Activated T-helper 2 cell treated with anti-CD3 and anti-CD28 coated beads, Interferon-gamma antibody, Interleukin-2, Interleukin-4, amounts not matched to agents 10 μg/mL and 5 μg/mL and 100 μg/mL, durations not matched to agents 14 hours and 24 hours and 36 hours (primary cell): ENCODE data around the gene LMNTD1. TPM values are rescaled to one million over a fixed set of nuclear protein-coding genes. Genes with fewer than 3 reads are reported as not detected.
"Not testable (repeated sequence)": the region's sequence is repeated elsewhere in the genome, so short reads cannot be mapped to it uniquely, and the experiment has no call there.

Experiments
- DNase-seq: peaks from one replicate; pipeline ENCODE4 v3.0.0; 2021; ENCODE audit warnings: low spot score
- H3K27ac Mint-ChIP-seq: one replicate; pipeline ENCODE4 v1.8.0; 2021; ENCODE audit warnings: mixed read lengths
- H3K27me3 Mint-ChIP-seq: one replicate; pipeline ENCODE4 v1.8.0; 2021; ENCODE audit warnings: low read depth, mixed read lengths
- H3K36me3 Mint-ChIP-seq: one replicate; pipeline ENCODE4 v1.8.0; 2021; ENCODE audit warnings: low read depth, mixed read lengths
- H3K4me1 Mint-ChIP-seq: one replicate; pipeline ENCODE4 v1.8.0; 2021; ENCODE audit warnings: low read depth, mixed read lengths
- H3K4me3 Mint-ChIP-seq: one replicate; pipeline ENCODE4 v1.8.0; 2021; ENCODE audit warnings: low read depth, mild to moderate bottlenecking, moderate library complexity, mixed read lengths
- H3K9me3 Mint-ChIP-seq: one replicate; pipeline ENCODE4 v1.8.0; 2021; ENCODE audit warnings: mixed read lengths
- intact Hi-C: fragments of 100-400 bp; cut with micrococcal nuclease; formaldehyde crosslinking; loops from one replicate; pipeline ENCODE4 v1.15.1; 2023
- total RNA-seq: library from RNA; stranded (reverse); gene quantifications from 2 replicates; pipeline ENCODE4 v1.2.3, GENCODE V29; 2022

Gene LMNTD1, protein sequence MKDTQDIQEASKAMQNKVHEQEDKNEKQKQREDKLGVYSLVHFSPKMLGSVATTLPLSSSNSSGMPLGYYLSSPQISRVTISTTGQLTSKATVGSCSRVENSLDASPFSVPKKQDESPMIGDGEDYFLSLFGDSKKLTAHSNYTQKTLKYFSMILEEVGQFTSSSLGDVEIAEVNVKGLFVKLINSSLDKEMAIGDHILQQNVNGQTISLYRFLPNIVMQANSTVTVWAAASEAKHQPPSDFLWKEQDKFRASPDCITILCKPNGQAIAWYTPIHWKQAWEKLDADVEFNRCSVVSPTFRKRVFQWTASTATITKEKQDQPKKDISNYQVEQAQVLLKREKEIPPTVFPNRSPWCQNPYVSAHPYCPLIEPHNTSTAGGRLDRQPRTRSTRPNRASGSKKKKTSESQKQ
- total RNA-seq = not detected in 2 replicates

DNA sequence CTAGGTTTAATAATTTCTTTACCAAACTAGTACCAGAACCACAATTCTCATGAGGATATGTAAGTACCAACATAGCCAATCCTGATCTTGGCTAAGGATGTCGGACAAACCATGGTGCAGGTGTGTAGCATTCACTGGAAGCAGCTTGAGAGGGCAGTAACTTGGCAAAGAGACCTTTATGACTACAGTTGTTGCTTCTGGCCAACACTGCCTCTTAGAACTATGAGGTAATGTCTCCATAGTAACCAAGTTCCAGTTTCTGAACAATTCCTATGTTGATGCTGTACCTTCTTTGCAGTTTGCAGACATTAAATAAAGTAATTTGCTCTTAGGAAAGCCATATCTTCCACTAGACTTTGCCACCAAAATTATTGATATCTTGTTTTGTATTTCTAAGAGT, at the start of gene LMNTD1:
Gene LMNTD1 (minus strand): TSS at position 186 of the 400 bp plus-strand sequence. CDS start 324 bp downstream, outside the sequence.
- peaks cover 8% of the 10 kb centered on the region for H3K27me3 Mint-ChIP-seq
- intact Hi-C loops = no loop called here
- H3K4me3 Mint-ChIP-seq = no peak within 1 kb of the TSS
- no peaks in the 10 kb centered on the region for H3K9me3 Mint-ChIP-seq
- no peak for DNase-seq
- H3K36me3 Mint-ChIP-seq = no peaks in the 10 kb centered on the region
- H3K27ac Mint-ChIP-seq = no peak within 1 kb of the TSS
- H3K4me1 Mint-ChIP-seq = peaks cover 6% of the 10 kb centered on the region

DNA sequence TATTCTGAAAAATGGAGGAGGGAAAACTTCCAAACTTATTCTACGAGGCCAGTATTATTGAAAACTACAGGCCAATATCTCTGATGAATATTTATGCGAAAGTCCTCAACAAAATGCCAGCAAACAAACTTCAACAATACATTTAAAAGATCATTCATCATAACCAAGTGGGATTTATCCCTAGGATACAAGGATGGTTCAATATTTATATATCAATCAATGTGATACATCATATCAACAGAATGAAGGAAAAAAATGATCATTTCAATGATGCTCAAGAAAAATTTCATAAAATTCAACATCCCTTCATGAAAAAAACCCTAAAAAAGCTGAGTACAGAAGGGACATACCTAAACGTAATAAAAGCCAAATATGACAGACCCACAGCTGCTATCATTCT, 45.9 kb upstream of the LMNTD1 start:
- Mint-ChIP-seq H3K9me3 (peaks cover 24% of the 10 kb centered on the region), H3K36me3 (peaks cover 11% of the 10 kb centered on the region), H3K4me3 (no peak overlapping the region), H3K4me1 (peaks cover 17% of the 10 kb centered on the region), H3K27ac (no peak overlapping the region), H3K27me3 (peaks cover 14% of the 10 kb centered on the region)
- no peak for DNase-seq
- intact Hi-C loops = no loop called here

DNA sequence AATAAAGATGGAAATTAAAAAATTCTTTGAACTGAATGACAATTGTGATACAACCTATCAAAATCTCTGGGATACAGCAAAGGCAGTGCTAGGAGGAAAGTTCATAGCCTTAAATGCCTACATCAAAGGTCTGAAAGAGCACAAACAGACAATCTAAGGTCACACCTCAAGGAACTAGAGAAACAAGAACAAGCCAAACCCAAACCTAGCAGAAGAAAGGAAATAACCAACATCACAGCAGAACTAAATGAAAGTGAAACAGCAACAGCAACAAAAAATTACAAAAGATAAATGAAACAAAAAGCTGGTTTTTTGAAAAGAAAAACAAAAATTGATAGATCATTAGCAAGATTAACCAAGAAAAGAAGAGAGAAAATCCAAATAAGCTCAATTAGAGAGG, 42.4 kb upstream of the LMNTD1 start:
- DNase-seq, H3K27me3 Mint-ChIP-seq, intact Hi-C loops: not testable (repeated sequence)
- peak overlapping the region; percentile 22 for H3K4me3 Mint-ChIP-seq
- H3K9me3 Mint-ChIP-seq = peaks cover 38% of the 10 kb centered on the region
- H3K4me1 Mint-ChIP-seq = peaks cover 23% of the 10 kb centered on the region
- H3K27ac Mint-ChIP-seq = peak overlapping the region; percentile 82
- H3K36me3 Mint-ChIP-seq = peaks cover 29% of the 10 kb centered on the region

DNA sequence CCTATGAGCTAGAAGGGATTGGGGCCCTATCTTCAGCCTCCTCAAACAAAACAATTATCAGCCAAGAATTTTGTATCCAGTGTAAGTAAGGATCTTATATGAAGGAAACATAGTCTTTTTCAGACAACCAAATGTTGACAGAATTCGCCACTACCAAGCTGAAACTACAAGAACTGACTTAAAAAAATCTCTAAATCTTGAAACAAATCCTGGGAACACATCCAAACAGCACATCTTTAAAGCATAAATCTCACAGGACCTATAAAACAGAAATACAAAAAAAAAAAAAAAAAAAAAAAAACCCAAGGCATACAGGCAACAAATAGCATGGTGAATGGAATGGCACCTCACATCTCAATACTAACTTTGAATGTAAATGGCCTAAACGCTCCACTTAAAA, 41.3 kb upstream of the LMNTD1 start:
- H3K9me3 Mint-ChIP-seq = peaks cover 37% of the 10 kb centered on the region
- no peak overlapping the region for H3K27ac Mint-ChIP-seq
- no peak for DNase-seq
- intact Hi-C loops = no loop called here
- H3K36me3 Mint-ChIP-seq = peaks cover 29% of the 10 kb centered on the region
- H3K4me3 Mint-ChIP-seq = no peak overlapping the region
- H3K27me3 Mint-ChIP-seq = peaks cover 6% of the 10 kb centered on the region
- peaks cover 32% of the 10 kb centered on the region for H3K4me1 Mint-ChIP-seq

DNA sequence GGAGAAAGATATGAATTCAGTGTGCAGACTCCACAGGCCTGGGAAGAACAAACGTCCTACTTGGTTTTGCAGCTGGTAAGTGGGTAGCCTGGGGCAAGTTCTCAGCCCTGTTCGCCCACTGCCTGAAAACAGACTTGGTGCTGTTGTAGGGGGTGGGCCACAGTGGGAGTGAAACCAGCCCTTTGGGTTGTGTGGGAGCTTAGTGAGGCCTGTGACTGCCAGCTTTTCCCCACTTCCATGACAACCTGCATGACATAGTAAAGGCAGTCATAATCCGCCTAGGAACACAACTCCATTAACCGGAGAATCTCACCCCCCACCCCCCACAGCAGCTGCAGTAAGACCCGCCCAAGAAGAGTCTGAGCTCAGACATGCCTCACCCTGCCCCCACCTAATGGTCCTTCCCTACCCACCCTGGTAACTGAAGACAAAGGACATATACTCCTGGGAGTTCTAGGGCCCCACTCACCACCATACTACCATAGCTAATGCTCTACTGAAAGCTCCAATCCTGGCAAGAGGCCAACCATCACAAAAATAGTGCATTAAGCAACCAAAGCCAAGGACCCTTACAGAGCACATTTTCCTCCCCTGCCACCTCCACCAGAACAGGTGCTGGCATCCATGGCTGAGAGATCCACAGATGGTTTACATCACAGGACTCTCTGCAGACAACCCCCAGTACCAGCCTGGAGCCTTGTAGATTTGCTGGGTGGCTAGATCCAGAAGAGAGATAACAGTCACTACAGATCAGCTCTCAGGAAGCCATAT, 39.8 kb upstream of the LMNTD1 start:
- peaks cover 25% of the 10 kb centered on the region for H3K9me3 Mint-ChIP-seq
- H3K36me3 Mint-ChIP-seq = peaks cover 31% of the 10 kb centered on the region
- H3K4me1 Mint-ChIP-seq = peaks cover 35% of the 10 kb centered on the region

DNA sequence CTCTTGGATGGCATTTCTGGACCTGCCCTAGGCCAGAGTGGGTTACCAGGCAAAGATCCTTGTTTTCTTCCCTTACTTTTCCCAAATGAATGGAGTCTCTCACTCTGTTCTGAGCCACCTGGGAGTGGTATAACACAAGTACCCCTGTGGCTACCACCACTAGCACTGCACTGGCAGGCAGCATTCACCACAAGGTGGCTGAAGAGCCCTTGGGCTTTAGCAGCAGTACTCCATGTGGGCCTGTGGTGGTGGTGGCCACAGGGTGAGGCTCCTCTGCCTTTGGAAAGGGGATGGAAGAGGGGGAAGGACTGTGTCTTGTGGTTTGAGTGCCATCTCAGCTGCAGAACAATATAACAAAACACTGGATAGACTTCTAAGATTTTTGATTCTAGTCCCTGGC, 38.1 kb upstream of the LMNTD1 start:
- peaks cover 37% of the 10 kb centered on the region for H3K9me3 Mint-ChIP-seq
- peaks cover 38% of the 10 kb centered on the region for H3K4me1 Mint-ChIP-seq
- H3K27me3 Mint-ChIP-seq = no peaks in the 10 kb centered on the region
- peaks cover 34% of the 10 kb centered on the region for H3K36me3 Mint-ChIP-seq
- intact Hi-C loops = no loop called here
- no peak overlapping the region for H3K27ac Mint-ChIP-seq
- no peak for DNase-seq
- H3K4me3 Mint-ChIP-seq = no peak overlapping the region

More for the DNA sequence above, 39.8 kb upstream of the LMNTD1 start:
- H3K4me3 Mint-ChIP-seq = no peak overlapping the region
- H3K27ac Mint-ChIP-seq = no peak overlapping the region
- intact Hi-C loops = no loop called here
- no peaks in the 10 kb centered on the region for H3K27me3 Mint-ChIP-seq
- no peak for DNase-seq

DNA sequence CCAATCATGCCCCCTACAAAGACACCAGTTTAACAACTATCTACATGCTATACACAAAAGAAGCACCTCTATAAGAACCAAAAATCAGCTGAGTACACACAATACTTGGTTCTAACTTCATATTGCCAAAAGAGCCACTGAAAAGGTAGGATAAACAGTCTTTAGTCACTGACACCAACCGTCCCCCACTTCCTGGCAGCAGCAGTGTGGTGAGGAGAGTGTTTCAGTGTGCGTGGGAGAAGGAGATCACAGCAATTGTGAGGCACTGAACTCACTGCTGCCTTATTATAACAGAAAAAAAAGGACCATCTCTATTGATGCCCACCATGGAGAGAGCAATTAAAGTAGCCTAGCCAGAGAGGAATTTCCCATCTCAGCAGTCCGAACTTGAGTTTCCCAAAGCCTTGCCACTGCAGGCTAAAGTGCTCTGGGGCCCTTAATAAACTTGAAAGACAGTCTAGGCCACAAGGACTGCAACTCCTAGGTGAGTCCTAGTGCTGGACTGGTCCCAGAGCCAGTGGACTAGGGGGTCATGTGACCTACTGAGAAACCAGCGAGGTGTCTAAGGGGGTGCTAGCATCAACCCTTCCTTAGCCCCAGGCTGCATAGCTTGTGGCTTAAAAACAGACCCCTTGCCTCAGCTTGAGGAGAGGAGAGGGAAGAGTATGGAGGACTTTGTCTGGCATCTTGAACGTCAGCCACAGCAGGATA, 37.1 kb upstream of the LMNTD1 start:
- intact Hi-C loops = no loop called here
- peak overlapping the region; percentile 50 for H3K27ac Mint-ChIP-seq

DNA sequence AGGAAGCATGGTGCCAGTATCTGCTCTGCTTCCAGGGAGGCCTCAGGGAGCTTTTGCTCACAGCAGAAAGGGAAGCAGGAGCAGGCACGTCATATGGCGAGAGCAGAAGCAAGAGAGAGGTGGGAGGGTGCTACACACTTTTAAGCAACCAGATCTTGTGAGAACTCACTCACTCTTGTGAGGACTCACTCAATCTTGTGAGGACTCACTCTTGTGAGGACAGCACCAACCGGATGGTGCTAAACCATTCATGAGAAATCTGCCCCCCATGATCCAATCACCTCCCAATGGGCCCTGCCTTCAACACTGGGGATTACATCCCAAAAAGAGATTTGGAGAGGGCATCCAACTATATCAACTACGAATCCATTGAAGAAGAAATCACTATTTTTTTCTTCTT, 34.3 kb upstream of the LMNTD1 start:
- Mint-ChIP-seq H3K4me3 (no peak overlapping the region), H3K9me3 (peaks cover 28% of the 10 kb centered on the region), H3K27ac (no peak overlapping the region), H3K36me3 (peaks cover 20% of the 10 kb centered on the region), H3K4me1 (peaks cover 24% of the 10 kb centered on the region), H3K27me3 (no peaks in the 10 kb centered on the region)
- intact Hi-C loops = no loop called here
- no peak for DNase-seq

More for the DNA sequence above, 37.1 kb upstream of the LMNTD1 start:
- Mint-ChIP-seq H3K4me1 (peaks cover 32% of the 10 kb centered on the region), H3K9me3 (peaks cover 33% of the 10 kb centered on the region), H3K4me3 (no peak overlapping the region), H3K27me3 (no peaks in the 10 kb centered on the region), H3K36me3 (peaks cover 29% of the 10 kb centered on the region)
- DNase-seq = peak; percentile 27

DNA sequence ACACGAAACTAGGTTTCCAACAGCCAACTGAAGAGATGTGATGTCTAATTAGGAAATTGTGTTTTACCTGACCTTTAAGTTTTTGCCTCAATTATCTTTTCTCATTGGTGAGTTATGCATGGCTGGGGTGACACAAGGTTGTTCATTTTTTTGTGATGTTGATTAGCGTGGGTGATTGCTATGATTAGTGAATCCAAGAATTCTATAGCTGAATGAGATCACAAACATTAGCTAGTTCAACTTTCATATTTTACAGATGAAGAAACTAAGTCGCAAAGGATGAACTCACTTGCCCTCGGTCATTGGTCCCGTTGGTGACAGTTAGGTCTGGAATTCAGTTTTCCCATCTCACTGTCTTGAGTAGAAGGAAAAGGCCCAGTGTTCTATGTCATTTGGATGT, 32.6 kb upstream of the LMNTD1 start:
- DNase-seq = no peak
- Mint-ChIP-seq H3K4me1 (peaks cover 20% of the 10 kb centered on the region), H3K36me3 (peaks cover 12% of the 10 kb centered on the region), H3K27me3 (no peaks in the 10 kb centered on the region), H3K4me3 (no peak overlapping the region), H3K9me3 (peaks cover 19% of the 10 kb centered on the region), H3K27ac (no peak overlapping the region)
- intact Hi-C loops = no loop called here

DNA sequence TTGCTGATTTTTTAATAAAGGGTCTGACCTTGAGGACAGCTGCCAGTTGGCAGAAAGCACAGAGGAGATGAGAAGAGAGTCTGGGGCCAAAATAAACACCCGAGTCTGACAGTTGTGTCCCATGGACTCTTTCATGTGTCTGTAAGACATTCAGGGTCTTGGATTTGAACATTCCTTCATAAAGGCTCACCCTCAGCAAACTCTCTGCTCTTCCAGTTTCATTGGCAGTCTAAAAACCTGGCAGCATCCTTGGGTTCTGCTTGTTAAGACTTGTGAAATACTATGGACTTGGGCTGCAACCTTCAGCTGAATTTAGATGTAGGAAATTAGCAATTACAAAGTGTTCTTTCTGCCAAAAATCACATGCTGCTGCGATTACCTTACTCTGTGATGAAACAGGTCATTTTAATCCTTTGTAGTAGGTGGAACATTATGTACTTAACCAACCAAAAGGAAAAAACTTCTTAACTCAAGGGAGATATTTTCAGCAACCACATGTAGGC, 32.0 kb upstream of the LMNTD1 start:
- no peak overlapping the region for H3K27ac Mint-ChIP-seq
- H3K36me3 Mint-ChIP-seq = peaks cover 12% of the 10 kb centered on the region

DNA sequence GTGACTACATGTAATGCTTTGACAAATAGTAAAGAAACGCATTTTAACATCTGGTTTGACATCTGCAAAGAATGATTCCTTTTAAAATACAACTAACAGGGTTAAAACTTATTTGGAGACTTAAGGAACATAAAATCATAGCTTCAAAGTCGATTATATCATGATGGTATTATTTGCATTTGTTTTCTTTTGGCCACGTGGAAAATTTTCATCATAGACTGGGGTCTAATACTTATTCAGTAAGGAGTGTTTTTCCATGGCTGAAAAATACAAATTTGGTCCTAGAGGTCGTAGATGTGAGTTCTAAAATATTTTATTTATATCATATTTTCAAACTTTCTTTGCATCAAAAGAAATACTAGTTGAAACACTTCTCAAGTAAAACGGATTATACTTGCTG, 31.5 kb upstream of the LMNTD1 start:
- H3K9me3 Mint-ChIP-seq = peaks cover 19% of the 10 kb centered on the region
- no peak overlapping the region for H3K4me3 Mint-ChIP-seq
- intact Hi-C loops = no loop called here
- H3K4me1 Mint-ChIP-seq = peaks cover 9% of the 10 kb centered on the region
- no peak for DNase-seq
- H3K36me3 Mint-ChIP-seq = peaks cover 12% of the 10 kb centered on the region
- H3K27me3 Mint-ChIP-seq = no peaks in the 10 kb centered on the region
- no peak overlapping the region for H3K27ac Mint-ChIP-seq

More for the DNA sequence above, 32.0 kb upstream of the LMNTD1 start:
- intact Hi-C loops = no loop called here
- no peak for DNase-seq
- Mint-ChIP-seq H3K9me3 (peaks cover 19% of the 10 kb centered on the region), H3K4me1 (peaks cover 14% of the 10 kb centered on the region), H3K27me3 (no peaks in the 10 kb centered on the region), H3K4me3 (no peak overlapping the region)

DNA sequence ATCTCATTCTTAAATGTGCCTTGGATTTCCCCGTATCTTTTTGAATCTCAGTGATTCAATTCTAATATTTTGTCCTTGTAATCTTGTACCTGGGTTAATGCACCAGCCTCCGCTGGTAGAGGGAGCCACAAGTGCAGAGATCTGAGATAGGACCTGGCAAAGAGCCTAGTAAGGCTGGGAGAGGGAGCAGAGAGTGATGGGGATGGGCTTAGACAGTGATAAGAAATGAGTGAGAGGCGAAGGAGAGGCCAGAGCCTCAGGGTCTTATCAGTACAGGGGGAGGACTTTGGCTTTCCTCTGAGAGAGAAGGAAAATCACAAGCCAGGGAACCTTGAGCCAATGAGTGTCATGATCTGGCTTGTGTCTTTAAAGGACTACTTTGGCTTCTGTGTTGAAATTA, 30.5 kb upstream of the LMNTD1 start:
- no peak for DNase-seq
- H3K4me3 Mint-ChIP-seq = no peak overlapping the region
- H3K4me1 Mint-ChIP-seq = peaks cover 6% of the 10 kb centered on the region
- H3K9me3 Mint-ChIP-seq = peaks cover 19% of the 10 kb centered on the region
- intact Hi-C loops = no loop called here
- no peak overlapping the region for H3K27ac Mint-ChIP-seq
- H3K27me3 Mint-ChIP-seq = no peaks in the 10 kb centered on the region
- peaks cover 12% of the 10 kb centered on the region for H3K36me3 Mint-ChIP-seq
